ENCODE data around the gene SLC1A5. TPM values are rescaled to one million over a fixed set of nuclear protein-coding genes. Genes with fewer than 3 reads are reported as not detected.

SLC1A5 gene
- polyA plus RNA-seq, 2 of the 4 experiments (the other 2 are of a cell fraction): 184 to 302 TPM

GRCh38 chr19:46745030-46745429 is 43.4 kb downstream of the SLC1A5 start:
- 20% methylated on average over 8 of the region's 8 CpGs for WGBS (ENCODE audit: missing lambda C conversion rate)
- POLR2A ChIA-PET: interaction anchor here (0.6 kb wide), 1 partner anchor 24 kb away, joined by 3 read pairs; no protein-coding TSS in a partner anchor

GRCh38 chr19:46744005-46744691 is 44.2 kb downstream of the SLC1A5 start:
- POLR2A ChIA-PET: no interaction called here
- no peaks in the 10 kb centered on the region for H3K9me3 ChIP-seq
- H3K27ac ChIP-seq: no peak overlapping the region
- ATAC-seq (no peak), FAIRE-seq (no peak), DNase-seq (ENCODE audit: low read depth in 1 of 2, low spot score in 1 of 2) (no peak)
- peak overlapping the region; percentile 95 for H3K4me2 ChIP-seq
- WGBS (ENCODE audit: missing lambda C conversion rate): 90% methylated on average over 12 of the region's 12 CpGs
- TF ChIP-seq HOXB5 (CRISPR knock-in tag; IDR thresholded peaks at IDR 0.05) (no peak), CBX2 (IDR thresholded peaks at IDR 0.05; ENCODE audit: borderline replicate concordance, low read depth) (no peak), ZSCAN20 (CRISPR knock-in tag; IDR thresholded peaks at IDR 0.05) (no peak), FOXS1 (CRISPR knock-in tag; IDR thresholded peaks at IDR 0.05) (no peak), KDM5A (IDR thresholded peaks at IDR 0.05) (no peak), EHF (CRISPR knock-in tag; IDR thresholded peaks at IDR 0.05) (no peak)
- TF ChIP-seq, protein P1, sequence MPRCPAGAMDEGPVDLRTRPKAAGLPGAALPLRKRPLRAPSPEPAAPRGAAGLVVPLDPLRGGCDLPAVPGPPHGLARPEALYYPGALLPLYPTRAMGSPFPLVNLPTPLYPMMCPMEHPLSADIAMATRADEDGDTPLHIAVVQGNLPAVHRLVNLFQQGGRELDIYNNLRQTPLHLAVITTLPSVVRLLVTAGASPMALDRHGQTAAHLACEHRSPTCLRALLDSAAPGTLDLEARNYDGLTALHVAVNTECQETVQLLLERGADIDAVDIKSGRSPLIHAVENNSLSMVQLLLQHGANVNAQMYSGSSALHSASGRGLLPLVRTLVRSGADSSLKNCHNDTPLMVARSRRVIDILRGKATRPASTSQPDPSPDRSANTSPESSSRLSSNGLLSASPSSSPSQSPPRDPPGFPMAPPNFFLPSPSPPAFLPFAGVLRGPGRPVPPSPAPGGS (IDR thresholded peaks at IDR 0.05): no peak
- peak overlapping the region; percentile 98; the same call in 2 of the 3 replicates for H3K4me3 ChIP-seq
- CTCF ChIA-PET: interaction anchor here (1.1 to 12.9 kb wide), 12 partner anchors 10 to 247 kb away, joined by 3 to 205 read pairs (median 7); no protein-coding TSS in a partner anchor
- H3K4me1 ChIP-seq: peaks cover 17% of the 10 kb centered on the region

More at GRCh38 chr19:46745030-46745429, 43.4 kb downstream of the SLC1A5 start:
- CTCF ChIA-PET: interaction anchor here (1.1 to 12.9 kb wide), 11 partner anchors 9 to 246 kb away, joined by 3 to 205 read pairs (median 7); no protein-coding TSS in a partner anchor
- DNase-seq (ENCODE audit: low read depth in 1 of 2, low spot score in 1 of 2) (no peak), ATAC-seq (peak in 1 of 2 experiments; percentile 13; a peak in 3 of 6 replicates), FAIRE-seq (no peak)
- no peaks in the 10 kb centered on the region for H3K9me3 ChIP-seq
- H3K4me2 ChIP-seq: peak overlapping the region; percentile 95
- H3K4me1 ChIP-seq: peaks cover 17% of the 10 kb centered on the region
- TF ChIP-seq, protein P2, sequence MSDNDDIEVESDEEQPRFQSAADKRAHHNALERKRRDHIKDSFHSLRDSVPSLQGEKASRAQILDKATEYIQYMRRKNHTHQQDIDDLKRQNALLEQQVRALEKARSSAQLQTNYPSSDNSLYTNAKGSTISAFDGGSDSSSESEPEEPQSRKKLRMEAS (IDR thresholded peaks at IDR 0.05): no peak
- TF ChIP-seq EHF (CRISPR knock-in tag; IDR thresholded peaks at IDR 0.05): no peak
- H3K27ac ChIP-seq: peak overlapping the region; percentile 99 to 100
- H3K4me3 ChIP-seq: peak overlapping the region; percentile 98

DNA sequence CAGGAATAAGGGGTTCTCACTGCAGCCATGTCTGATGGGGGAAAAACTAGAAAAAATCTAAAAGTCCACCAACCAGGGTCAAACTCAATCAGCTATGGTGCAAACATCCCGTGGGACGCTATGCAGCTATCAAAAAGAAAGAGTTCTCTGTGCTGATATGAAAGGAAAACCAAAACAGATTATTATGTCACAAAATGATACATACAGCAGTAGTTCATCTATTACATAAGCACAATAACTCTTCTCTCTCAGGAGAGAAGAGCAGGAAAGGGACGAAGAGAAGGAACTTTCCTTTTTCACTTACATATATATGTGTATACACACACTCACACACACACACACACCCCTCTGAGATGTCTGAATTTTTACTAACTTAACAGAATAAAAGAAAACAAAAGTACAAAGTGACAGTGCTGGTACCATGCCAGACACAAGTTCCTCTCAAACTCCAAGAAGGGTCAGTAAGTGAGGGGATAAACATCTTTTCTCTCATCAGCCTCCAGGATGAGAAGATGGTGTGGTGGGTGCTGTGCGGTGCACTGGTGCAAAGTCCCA is 45.4 kb downstream of the SLC1A5 start:
- FAIRE-seq (no peak), ATAC-seq (no peak), DNase-seq (ENCODE audit: low read depth in 1 of 2, low spot score in 1 of 2) (no peak)
- no peak overlapping the region for H3K4me2 ChIP-seq
- 90% methylated on average over 4 of the region's 4 CpGs for WGBS (ENCODE audit: missing lambda C conversion rate)
- no peak overlapping the region for H3K27ac ChIP-seq
- TF ChIP-seq, protein P2 (IDR thresholded peaks at IDR 0.05): no peak
- TF ChIP-seq MAZ (IDR thresholded peaks at IDR 0.05; ENCODE audit: borderline replicate concordance, low read depth, low read length) (no peak), USF2 (IDR thresholded peaks at IDR 0.05) (no peak), GATA3 (IDR thresholded peaks at IDR 0.05; ENCODE audit: borderline replicate concordance) (no peak), JUN (IDR thresholded peaks at IDR 0.05) (no peak), RARB (CRISPR knock-in tag; IDR thresholded peaks at IDR 0.05) (no peak), CEBPB (IDR thresholded peaks at IDR 0.05) (no peak), ESRRA (IDR thresholded peaks at IDR 0.05; ENCODE audit: borderline replicate concordance, low read length) (no peak), RFX5 (IDR thresholded peaks at IDR 0.05) (no peak), ZC3H11A (IDR thresholded peaks at IDR 0.05) (no peak), RNF2 (IDR thresholded peaks at IDR 0.05; ENCODE audit: borderline replicate concordance, low read depth) (no peak), KDM1A (IDR thresholded peaks at IDR 0.05; ENCODE audit: low read depth) (no peak), CBX8 (IDR thresholded peaks at IDR 0.05) (no peak)
- H3K9me3 ChIP-seq: no peaks in the 10 kb centered on the region
- H3K4me1 ChIP-seq: peaks cover 17% of the 10 kb centered on the region
- POLR2A ChIA-PET: no interaction called here
- no peak overlapping the region for H3K4me3 ChIP-seq
- CTCF ChIA-PET: interaction anchor here (1.0 to 12.9 kb wide), 8 partner anchors 9 to 249 kb away, joined by 3 to 205 read pairs (median 8); no protein-coding TSS in a partner anchor

Measured in A549 (cell line).